Prostate gland (tissue), 2 donors: ENCODE results near the gene LMTK2. TPM values are rescaled to one million over a fixed set of nuclear protein-coding genes. Genes with fewer than 3 reads are reported as not detected.

Source experiments
- DNase-seq: peaks from one replicate; pipeline ENCODE4 v3.0.0-alpha.2; 2019; ENCODE audit warnings: low spot score
- H3K27ac ChIP-seq, 2 donors: fragments of 200-600 bp; sonication (generic); 2 replicates each; pipeline ENCODE4 v1.5.1; 2017 to 2019
- H3K27me3 ChIP-seq: fragments of 200-600 bp; sonication (generic); replicated peaks from 2 replicates; pipeline ENCODE4 v1.5.1; 2019; ENCODE audit not compliant: insufficient read depth
- H3K36me3 ChIP-seq, 2 donors: fragments of 200-600 bp; sonication (generic); 1 replicate in 1 of 2; 2 replicates in 1 of 2; pipeline versions ENCODE4 v1.5.1 to v1.8.1; 2017 to 2019
- H3K4me1 ChIP-seq: fragments of 200-600 bp; sonication (generic); replicated peaks from 2 replicates; pipeline ENCODE4 v1.5.1; 2019
- H3K4me3 ChIP-seq, 2 donors: fragments of 200-600 bp; sonication (generic); 2 replicates each; pipeline ENCODE4 v1.5.1; 2017 to 2019
- H3K9me3 ChIP-seq: fragments of 200-600 bp; sonication (generic); 2 replicates; pipeline ENCODE4 v1.5.1; 2017
- POLR2A ChIP-seq: fragments of 450-650 bp; IDR thresholded peaks from one replicate; pipeline ENCODE4 v1.6.1; 2016; ENCODE audit warnings: antibody characterized with exemption, mild to moderate bottlenecking
- POLR2AphosphoS5 ChIP-seq: sonication (generic); formaldehyde crosslinking; IDR thresholded peaks from one replicate; pipeline ENCODE4 v1.6.1; 2017; ENCODE audit warnings: antibody characterized with exemption
- WGBS: methylation state at CpG from one replicate; pipeline ENCODE4 v1.1.5; 2018; 5-methylcytosine and 5-hydroxymethylcytosine counted together
- intact Hi-C: fragments of 100-400 bp; cut with DNase I; formaldehyde crosslinking; loops from one replicate; pipeline ENCODE4 v1.14.2; 2022
- total RNA-seq, 2 donors: library from RNA; depleted of rRNA; stranded (reverse); fragments of >200 nt; gene quantifications; one replicate each; pipeline ENCODE4 v1.1.0, GENCODE V29; 2016
- TF ChIP-seq, protein P1 (sequence below), 4 experiments: fragments of 200-600 bp in 2 of 4; fragments of 450-650 bp in 2 of 4; sonication (generic) in 2 of 4; IDR thresholded peaks; 1 replicate in 3 of 4; 2 replicates in 1 of 4; pipeline ENCODE4 v1.5.1; 2016 to 2019; ENCODE audit warnings: antibody characterized with exemption in 4 of 4, mild to moderate bottlenecking in 2 of 4, moderate library complexity in 2 of 4

LMTK2 gene
- total RNA-seq, 2 donors from 2014 or later = 22.2 to 37.4 TPM

DNA sequence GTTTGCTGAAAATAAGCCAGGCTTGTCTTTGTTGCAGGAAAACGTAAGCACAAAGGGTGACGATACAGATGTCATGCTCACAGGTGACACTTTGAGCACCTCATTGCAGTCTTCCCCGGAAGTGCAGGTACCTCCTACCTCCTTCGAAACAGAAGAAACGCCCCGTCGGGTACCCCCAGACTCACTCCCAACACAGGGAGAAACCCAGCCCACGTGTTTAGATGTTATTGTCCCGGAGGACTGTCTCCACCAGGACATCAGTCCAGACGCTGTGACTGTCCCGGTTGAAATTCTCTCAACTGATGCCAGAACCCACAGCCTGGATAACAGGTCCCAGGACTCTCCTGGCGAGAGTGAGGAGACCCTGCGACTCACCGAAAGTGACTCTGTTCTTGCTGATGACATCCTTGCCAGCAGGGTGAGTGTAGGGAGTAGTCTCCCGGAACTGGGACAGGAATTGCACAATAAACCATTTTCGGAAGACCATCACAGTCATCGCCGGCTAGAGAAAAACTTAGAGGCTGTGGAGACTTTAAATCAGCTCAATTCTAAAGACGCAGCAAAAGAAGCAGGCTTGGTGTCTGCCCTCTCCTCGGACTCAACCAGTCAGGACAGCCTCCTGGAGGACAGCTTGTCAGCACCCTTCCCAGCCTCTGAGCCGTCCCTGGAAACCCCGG, 86.3 kb downstream of the LMTK2 start:
- H3K27ac ChIP-seq = no peak overlapping the region
- no peaks in the 10 kb centered on the region for H3K4me1 ChIP-seq
- WGBS = 90% methylated on average over 22 of the region's 22 CpGs
- no peaks in the 10 kb centered on the region for H3K9me3 ChIP-seq
- intact Hi-C loops = no loop called here
- no peaks in the 10 kb centered on the region for H3K27me3 ChIP-seq
- no peak for DNase-seq
- H3K36me3 ChIP-seq = no peaks in the 10 kb centered on the region
- H3K4me3 ChIP-seq = no peak overlapping the region
- TF ChIP-seq, protein P1, sequence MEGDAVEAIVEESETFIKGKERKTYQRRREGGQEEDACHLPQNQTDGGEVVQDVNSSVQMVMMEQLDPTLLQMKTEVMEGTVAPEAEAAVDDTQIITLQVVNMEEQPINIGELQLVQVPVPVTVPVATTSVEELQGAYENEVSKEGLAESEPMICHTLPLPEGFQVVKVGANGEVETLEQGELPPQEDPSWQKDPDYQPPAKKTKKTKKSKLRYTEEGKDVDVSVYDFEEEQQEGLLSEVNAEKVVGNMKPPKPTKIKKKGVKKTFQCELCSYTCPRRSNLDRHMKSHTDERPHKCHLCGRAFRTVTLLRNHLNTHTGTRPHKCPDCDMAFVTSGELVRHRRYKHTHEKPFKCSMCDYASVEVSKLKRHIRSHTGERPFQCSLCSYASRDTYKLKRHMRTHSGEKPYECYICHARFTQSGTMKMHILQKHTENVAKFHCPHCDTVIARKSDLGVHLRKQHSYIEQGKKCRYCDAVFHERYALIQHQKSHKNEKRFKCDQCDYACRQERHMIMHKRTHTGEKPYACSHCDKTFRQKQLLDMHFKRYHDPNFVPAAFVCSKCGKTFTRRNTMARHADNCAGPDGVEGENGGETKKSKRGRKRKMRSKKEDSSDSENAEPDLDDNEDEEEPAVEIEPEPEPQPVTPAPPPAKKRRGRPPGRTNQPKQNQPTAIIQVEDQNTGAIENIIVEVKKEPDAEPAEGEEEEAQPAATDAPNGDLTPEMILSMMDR (IDR thresholded peaks at IDR 0.05) = no peak
- TF ChIP-seq POLR2A (no peak), POLR2AphosphoS5 (no peak)

DNA sequence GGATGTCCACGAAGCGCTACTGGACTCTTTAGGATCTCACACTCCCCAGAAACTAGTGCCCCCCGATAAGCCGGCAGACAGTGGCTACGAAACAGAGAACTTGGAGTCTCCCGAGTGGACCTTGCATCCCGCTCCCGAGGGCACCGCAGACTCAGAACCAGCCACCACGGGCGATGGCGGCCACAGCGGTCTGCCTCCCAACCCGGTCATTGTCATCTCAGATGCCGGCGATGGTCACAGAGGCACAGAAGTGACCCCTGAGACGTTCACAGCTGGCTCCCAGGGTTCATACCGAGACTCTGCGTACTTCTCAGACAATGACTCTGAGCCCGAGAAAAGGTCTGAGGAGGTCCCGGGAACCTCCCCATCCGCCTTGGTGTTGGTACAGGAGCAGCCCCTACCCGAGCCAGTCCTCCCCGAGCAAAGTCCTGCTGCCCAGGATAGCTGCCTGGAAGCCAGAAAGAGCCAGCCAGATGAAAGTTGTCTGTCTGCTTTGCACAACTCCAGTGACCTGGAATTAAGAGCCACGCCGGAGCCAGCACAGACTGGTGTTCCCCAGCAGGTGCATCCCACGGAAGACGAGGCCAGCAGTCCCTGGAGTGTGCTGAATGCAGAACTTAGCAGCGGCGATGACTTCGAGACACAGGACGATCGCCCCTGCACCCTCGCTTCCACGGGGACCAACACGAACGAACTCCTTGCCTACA, 87.0 kb downstream of the LMTK2 start:
- intact Hi-C loops = no loop called here
- H3K9me3 ChIP-seq = no peaks in the 10 kb centered on the region
- H3K36me3 ChIP-seq = no peaks in the 10 kb centered on the region
- no peaks in the 10 kb centered on the region for H3K27me3 ChIP-seq
- H3K27ac ChIP-seq = no peak overlapping the region
- no peak overlapping the region for H3K4me3 ChIP-seq
- no peak for DNase-seq
- no peaks in the 10 kb centered on the region for H3K4me1 ChIP-seq
- WGBS = 94% methylated on average over 37 of the region's 37 CpGs
- no peak for TF ChIP-seq POLR2A
- TF ChIP-seq POLR2AphosphoS5 = no peak
- TF ChIP-seq, protein P1 (IDR thresholded peaks at IDR 0.05) = no peak

DNA sequence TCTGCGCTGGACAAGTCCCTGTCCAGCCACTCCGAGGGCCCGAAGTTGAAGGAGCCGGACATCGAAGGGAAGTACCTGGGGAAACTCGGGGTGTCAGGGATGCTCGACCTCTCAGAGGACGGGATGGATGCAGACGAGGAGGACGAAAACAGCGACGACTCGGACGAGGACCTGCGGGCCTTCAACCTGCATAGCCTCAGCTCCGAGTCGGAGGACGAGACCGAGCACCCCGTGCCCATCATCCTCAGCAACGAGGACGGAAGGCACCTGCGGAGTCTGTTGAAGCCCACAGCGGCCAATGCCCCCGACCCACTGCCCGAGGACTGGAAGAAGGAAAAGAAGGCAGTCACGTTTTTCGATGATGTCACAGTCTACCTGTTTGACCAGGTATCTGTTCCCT, 87.5 kb downstream of the LMTK2 start:
- Histone ChIP-seq H3K27me3 (no peaks in the 10 kb centered on the region), H3K27ac (no peak overlapping the region), H3K4me1 (no peaks in the 10 kb centered on the region), H3K4me3 (no peak overlapping the region), H3K36me3 (no peaks in the 10 kb centered on the region), H3K9me3 (no peaks in the 10 kb centered on the region)
- intact Hi-C loops = no loop called here
- WGBS = 95% methylated on average over 28 of the region's 28 CpGs
- TF ChIP-seq, protein P1 (IDR thresholded peaks at IDR 0.05) = no peak
- no peak for TF ChIP-seq POLR2A
- no peak for TF ChIP-seq POLR2AphosphoS5
- DNase-seq = no peak

DNA sequence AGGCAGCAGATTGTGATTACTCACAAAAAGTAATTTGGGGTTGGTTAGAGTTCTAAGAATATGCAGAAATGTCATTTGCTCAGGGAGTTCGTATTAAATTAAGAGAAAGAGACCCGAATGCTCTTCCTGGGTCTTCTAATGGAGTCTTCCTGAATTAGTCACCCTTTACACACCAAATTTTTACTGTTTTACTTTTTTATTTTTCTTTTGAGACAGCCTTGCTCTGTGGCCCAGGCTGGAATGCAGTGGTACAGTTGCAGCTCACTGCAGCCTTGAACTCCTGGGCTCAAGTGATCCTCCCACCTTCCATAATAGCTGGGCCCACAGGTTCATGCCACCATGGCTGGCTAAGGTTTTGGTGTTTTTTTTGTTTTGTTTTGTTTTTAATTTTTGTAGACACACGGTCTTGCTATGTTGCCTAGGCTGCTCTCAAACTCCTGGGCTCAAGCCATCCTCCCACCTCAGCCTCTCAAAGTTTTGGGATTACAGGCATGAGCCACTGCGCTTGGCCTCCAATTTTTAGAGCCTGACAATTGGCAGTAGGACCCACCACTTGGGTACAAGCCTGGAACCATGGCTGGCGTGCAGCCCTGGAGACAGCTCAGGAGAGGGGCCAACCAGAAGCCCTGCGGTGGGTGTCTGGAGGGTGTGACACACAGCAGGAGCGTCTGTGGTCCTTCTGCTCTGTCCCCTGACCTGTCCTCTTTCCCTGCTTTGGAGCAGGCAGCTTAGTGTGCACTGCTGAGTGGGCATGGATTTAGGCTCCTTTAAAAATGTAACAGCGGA, 88.2 kb downstream of the LMTK2 start:
- no peaks in the 10 kb centered on the region for H3K4me1 ChIP-seq
- H3K36me3 ChIP-seq = no peaks in the 10 kb centered on the region
- no peak for DNase-seq
- H3K27me3 ChIP-seq = no peaks in the 10 kb centered on the region
- intact Hi-C loops = no loop called here
- TF ChIP-seq POLR2AphosphoS5 = no peak
- no peak for TF ChIP-seq POLR2A
- TF ChIP-seq, protein P1 (IDR thresholded peaks at IDR 0.05) = no peak
- WGBS = 95% methylated on average over 8 of the region's 8 CpGs
- no peaks in the 10 kb centered on the region for H3K9me3 ChIP-seq
- no peak overlapping the region for H3K4me3 ChIP-seq
- no peak overlapping the region for H3K27ac ChIP-seq
